Upper lobe of left lung (tissue), 4 donors: Measurements from ENCODE around the gene TSPAN11.

Source experiments
- POLR2A ChIP-seq, 4 donors: fragments of 450-650 bp; IDR thresholded peaks; one replicate each; pipeline ENCODE4 v1.5.1; 2016 to 2017; ENCODE audit warnings: antibody characterized with exemption in 4 of 4, mild to moderate bottlenecking in 2 of 4
- TF ChIP-seq, protein P1 (sequence below), 6 experiments: fragments of 450-650 bp in 4 of 6; fragments of 200-600 bp in 2 of 6; sonication (generic) in 2 of 6; IDR thresholded peaks; one replicate each; pipeline ENCODE4 v1.5.1; 2016 to 2019; ENCODE audit warnings: antibody characterized with exemption in 6 of 6

DNA sequence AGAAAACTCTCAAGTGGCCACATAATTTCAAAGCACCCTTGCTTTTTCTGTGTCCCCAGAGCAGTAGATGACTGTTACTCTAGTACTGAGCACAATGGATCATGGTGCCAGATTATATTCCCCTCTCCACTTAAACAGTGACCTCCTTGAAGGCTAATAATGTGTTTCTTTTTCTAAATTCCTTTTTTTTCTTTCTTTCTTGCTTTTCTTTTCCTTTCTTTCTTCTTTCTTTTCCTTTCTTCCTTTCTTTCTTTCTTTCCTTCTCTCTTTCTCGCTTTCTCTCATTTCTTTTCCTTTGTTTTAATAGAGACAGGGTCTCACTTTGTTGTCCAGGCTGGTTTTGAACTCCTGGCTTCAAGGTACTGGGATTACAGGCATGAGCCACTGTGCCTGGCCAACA is 26.2 kb upstream of the TSPAN11 start:
- no peak for TF ChIP-seq POLR2A (IDR thresholded peaks at IDR 0.05)
- TF ChIP-seq, protein P1, sequence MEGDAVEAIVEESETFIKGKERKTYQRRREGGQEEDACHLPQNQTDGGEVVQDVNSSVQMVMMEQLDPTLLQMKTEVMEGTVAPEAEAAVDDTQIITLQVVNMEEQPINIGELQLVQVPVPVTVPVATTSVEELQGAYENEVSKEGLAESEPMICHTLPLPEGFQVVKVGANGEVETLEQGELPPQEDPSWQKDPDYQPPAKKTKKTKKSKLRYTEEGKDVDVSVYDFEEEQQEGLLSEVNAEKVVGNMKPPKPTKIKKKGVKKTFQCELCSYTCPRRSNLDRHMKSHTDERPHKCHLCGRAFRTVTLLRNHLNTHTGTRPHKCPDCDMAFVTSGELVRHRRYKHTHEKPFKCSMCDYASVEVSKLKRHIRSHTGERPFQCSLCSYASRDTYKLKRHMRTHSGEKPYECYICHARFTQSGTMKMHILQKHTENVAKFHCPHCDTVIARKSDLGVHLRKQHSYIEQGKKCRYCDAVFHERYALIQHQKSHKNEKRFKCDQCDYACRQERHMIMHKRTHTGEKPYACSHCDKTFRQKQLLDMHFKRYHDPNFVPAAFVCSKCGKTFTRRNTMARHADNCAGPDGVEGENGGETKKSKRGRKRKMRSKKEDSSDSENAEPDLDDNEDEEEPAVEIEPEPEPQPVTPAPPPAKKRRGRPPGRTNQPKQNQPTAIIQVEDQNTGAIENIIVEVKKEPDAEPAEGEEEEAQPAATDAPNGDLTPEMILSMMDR (IDR thresholded peaks at IDR 0.05): no peak
